Measurements from ENCODE around the gene DTNA. TPM values are rescaled to one million over a fixed set of nuclear protein-coding genes. Genes with fewer than 3 reads are reported as not detected.

DTNA gene
- total RNA-seq, 1 donor from 2014 or later, result 18.4 TPM

DNA sequence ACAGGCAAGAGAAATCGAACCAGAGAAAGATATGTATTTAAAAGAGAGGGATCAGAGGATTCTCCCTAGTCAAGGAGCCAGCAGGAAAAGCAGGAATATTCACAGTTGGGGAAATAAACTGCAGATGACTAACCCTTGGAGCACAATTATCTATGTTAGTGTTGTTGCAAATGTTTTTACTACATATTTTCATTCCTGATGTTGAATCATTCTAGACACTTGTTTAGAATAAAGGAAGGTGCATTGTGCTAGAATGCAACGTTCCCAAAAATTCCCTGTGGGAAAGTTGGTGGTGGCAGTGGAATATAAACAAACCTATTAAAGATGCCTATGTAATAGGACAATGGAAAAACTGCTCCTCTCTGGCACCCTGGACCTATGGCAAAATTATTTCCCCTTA lies 63.3 kb downstream of the DTNA start:
- no peaks in the 10 kb centered on the region for H3K9me3 ChIP-seq
- intact Hi-C loops (cut with DNase I), result no loop called here
- no peak overlapping the region for H3K4me3 ChIP-seq
- no peak for DNase-seq (ENCODE audit: extremely low spot score in 2 of 2)
- H3K27me3 ChIP-seq, result no peaks in the 10 kb centered on the region
- H3K27ac ChIP-seq, result no peak overlapping the region
- H3K36me3 ChIP-seq, result no peaks in the 10 kb centered on the region
- H3K4me1 ChIP-seq, result no peaks in the 10 kb centered on the region
- TF ChIP-seq POLR2AphosphoS5 (IDR thresholded peaks at IDR 0.05; ENCODE audit: insufficient read depth in 1 of 2, low read depth in 1 of 2) (no peak), CTCF (IDR thresholded peaks at IDR 0.05) (no peak), POLR2A (IDR thresholded peaks at IDR 0.05) (no peak)

DNA sequence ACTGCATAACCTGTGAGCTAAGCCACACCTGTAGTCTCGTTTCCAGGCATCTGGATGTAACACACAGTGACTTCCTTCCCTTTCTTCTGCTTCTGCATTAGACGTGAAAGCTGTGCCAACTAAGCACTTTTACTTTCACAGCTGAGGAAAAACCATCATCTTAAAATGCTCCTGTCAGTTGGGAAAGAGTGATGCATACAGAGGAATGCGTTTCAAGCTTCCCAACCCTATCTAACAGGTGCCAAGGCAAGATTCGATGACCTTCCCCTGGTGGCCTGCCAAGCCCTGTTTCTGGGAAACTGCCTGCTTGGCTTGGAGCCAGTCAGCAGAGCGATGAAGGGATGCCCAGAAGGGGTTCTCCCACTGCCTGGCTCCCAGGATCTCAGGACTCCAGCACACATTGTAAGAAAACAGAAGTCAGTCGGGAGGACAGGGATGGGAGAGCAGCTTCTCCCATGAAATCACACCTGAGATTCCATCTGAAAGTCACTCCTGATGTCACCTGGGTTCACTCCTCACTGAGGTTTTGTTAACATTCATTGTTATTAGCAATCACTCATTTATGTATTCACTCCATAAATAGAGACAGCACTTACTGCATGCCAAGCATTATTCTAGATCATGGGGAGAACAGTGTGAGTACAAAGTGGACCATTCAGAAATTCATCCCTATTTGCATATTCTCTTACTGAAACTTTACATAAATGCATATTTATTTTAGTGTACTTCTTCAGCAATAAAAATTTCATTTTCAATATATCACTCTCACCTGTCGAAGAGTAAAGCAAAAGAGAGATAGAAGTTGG lies 64.1 kb downstream of the DTNA start:
- Histone ChIP-seq H3K36me3 (no peaks in the 10 kb centered on the region), H3K9me3 (no peaks in the 10 kb centered on the region), H3K4me3 (no peak overlapping the region), H3K4me1 (no peaks in the 10 kb centered on the region), H3K27ac (no peak overlapping the region), H3K27me3 (no peaks in the 10 kb centered on the region)
- intact Hi-C loops (cut with DNase I), result no loop called here
- TF ChIP-seq CTCF (IDR thresholded peaks at IDR 0.05) (no peak), POLR2AphosphoS5 (IDR thresholded peaks at IDR 0.05; ENCODE audit: insufficient read depth in 1 of 2, low read depth in 1 of 2) (no peak), POLR2A (IDR thresholded peaks at IDR 0.05) (no peak)
- DNase-seq (ENCODE audit: extremely low spot score in 2 of 2), result no peak

DNA sequence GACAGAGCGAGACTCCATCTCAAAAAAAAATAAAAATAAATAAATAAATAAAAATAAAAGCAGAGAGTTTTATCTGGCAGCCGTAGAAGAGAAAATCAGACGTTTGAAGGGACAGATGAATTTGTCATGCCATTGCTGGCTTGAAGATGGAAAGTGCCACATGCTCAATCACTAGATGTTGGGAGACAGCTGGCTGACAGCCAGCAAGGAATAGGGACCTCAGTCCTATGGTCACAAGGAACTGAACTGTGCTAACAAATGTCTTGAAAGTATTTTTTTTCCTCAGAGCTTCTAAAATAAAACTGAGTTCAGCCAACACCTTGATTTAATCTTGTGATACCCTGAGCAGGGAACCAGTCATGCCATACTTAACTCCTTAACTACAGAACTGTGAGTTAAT lies 65.4 kb downstream of the DTNA start:
- Histone ChIP-seq H3K27ac (no peak overlapping the region), H3K4me3 (no peak overlapping the region), H3K9me3 (no peaks in the 10 kb centered on the region), H3K36me3 (no peaks in the 10 kb centered on the region), H3K4me1 (no peaks in the 10 kb centered on the region), H3K27me3 (no peaks in the 10 kb centered on the region)
- DNase-seq (ENCODE audit: extremely low spot score in 2 of 2), result no peak
- intact Hi-C loops (cut with DNase I), result no loop called here
- no peak for TF ChIP-seq POLR2A (IDR thresholded peaks at IDR 0.05)
- no peak for TF ChIP-seq CTCF (IDR thresholded peaks at IDR 0.05)
- no peak for TF ChIP-seq POLR2AphosphoS5 (IDR thresholded peaks at IDR 0.05; ENCODE audit: insufficient read depth in 1 of 2, low read depth in 1 of 2)

DNA sequence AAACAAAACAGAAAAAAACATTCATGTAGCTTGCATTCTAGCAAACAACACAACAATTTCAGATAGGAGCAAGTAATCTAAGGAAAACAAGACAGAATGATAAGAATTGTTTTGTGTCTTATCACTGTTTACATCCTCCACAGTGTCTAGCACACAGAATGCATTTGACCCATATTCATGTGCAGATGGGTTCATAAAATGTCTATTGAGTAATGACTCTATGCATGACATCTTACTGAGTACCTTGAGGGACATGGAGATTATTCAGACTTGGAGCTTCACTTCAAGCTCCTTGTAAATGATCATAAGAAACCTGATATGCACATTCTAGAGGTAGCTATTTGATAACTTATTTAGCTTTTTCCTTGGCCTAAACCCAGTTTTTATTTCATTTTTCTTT lies 69.0 kb downstream of the DTNA start:
- TF ChIP-seq POLR2A (IDR thresholded peaks at IDR 0.05) (no peak), POLR2AphosphoS5 (IDR thresholded peaks at IDR 0.05; ENCODE audit: insufficient read depth in 1 of 2, low read depth in 1 of 2) (no peak), CTCF (IDR thresholded peaks at IDR 0.05) (no peak)
- Histone ChIP-seq H3K4me3 (no peak overlapping the region), H3K27ac (no peak overlapping the region), H3K9me3 (no peaks in the 10 kb centered on the region), H3K27me3 (no peaks in the 10 kb centered on the region), H3K4me1 (no peaks in the 10 kb centered on the region), H3K36me3 (no peaks in the 10 kb centered on the region)
- DNase-seq (ENCODE audit: extremely low spot score in 2 of 2), result no peak
- intact Hi-C loops (cut with DNase I), result no loop called here

DNA sequence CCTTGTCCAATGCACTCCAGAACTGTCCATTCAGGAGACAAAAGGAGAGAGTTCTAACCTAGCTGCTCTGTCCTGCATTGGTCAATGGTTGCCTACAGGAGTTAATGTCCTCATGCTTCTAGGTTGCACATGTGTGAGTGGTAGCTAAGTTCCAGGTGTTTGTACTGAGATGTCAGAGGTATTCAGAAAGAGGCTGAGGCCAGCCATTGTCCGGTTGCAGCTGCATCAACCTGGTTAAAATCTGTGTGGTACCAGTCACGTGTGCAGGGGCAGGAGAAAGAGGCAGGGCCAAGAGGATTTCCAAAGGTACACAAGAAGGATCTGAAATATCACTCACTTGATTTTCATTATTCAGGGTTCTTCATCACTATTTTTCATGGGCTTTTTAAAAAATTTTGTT lies 70.8 kb downstream of the DTNA start:
- Histone ChIP-seq H3K4me3 (no peak overlapping the region), H3K27ac (no peak overlapping the region), H3K4me1 (no peaks in the 10 kb centered on the region), H3K9me3 (no peaks in the 10 kb centered on the region), H3K27me3 (no peaks in the 10 kb centered on the region), H3K36me3 (no peaks in the 10 kb centered on the region)
- intact Hi-C loops (cut with DNase I), result loop anchor here (10.0 kb wide), 1 partner anchor 106 kb away; no protein-coding TSS in a partner anchor
- TF ChIP-seq CTCF (IDR thresholded peaks at IDR 0.05) (no peak), POLR2A (IDR thresholded peaks at IDR 0.05) (no peak), POLR2AphosphoS5 (IDR thresholded peaks at IDR 0.05; ENCODE audit: insufficient read depth in 1 of 2, low read depth in 1 of 2) (no peak)
- no peak for DNase-seq (ENCODE audit: extremely low spot score in 2 of 2)

Data from vagina (tissue), 2 donors.